GM18867 (cell line): ENCODE measurements around the gene C22orf15.
"Not testable (repeated sequence)": the region's sequence is repeated elsewhere in the genome, so short reads cannot be mapped to it uniquely, and the experiment has no call there.

Source experiments
- ATAC-seq: cut with Tn5 transposase; IDR thresholded peaks from one replicate; pipeline ENCODE4 v1.9.1; 2021; ENCODE audit warnings: mild to moderate bottlenecking, moderate library complexity; ENCODE audit not compliant: unreplicated experiment

The C22orf15 gene

GRCh38 chr22:23762842-23763578 lies at the start of gene C22orf15:
TSS of gene C22orf15 (plus strand) at chr22:23762990. CDS start at chr22:23763307, 317 bp downstream.
- ATAC-seq = no peak

GRCh38 chr22:23713696-23714595 lies 48.8 kb upstream of the C22orf15 start:
- no peak for ATAC-seq

GRCh38 chr22:23714596-23715578 lies 47.9 kb upstream of the C22orf15 start:
- ATAC-seq = no peak

GRCh38 chr22:23715806-23716375 lies 46.9 kb upstream of the C22orf15 start:
- no peak for ATAC-seq

- peak; percentile 89 for ATAC-seq
Observed at GRCh38 chr22:23716811-23717801, 45.7 kb upstream of the C22orf15 start.

GRCh38 chr22:23718371-23719165 lies 44.2 kb upstream of the C22orf15 start:
- ATAC-seq = no peak

GRCh38 chr22:23720855-23721254 lies 41.9 kb upstream of the C22orf15 start:
- ATAC-seq = no peak

- no peak for ATAC-seq
Observed at GRCh38 chr22:23722160-23722559, 40.6 kb upstream of the C22orf15 start.

GRCh38 chr22:23722724-23723123 lies 40.1 kb upstream of the C22orf15 start:
- ATAC-seq = no peak

GRCh38 chr22:23728108-23728507 lies 34.7 kb upstream of the C22orf15 start:
- not testable (repeated sequence) for ATAC-seq

GRCh38 chr22:23737696-23738095 lies 25.1 kb upstream of the C22orf15 start:
- ATAC-seq = no peak

- no peak for ATAC-seq
Observed at GRCh38 chr22:23742505-23743264, 20.1 kb upstream of the C22orf15 start.

GRCh38 chr22:23743303-23743705 lies 19.5 kb upstream of the C22orf15 start:
- ATAC-seq = no peak

GRCh38 chr22:23744001-23744400 lies 18.8 kb upstream of the C22orf15 start:
- ATAC-seq = no peak

- ATAC-seq = no peak
Observed at GRCh38 chr22:23744485-23744884, 18.3 kb upstream of the C22orf15 start.

- no peak for ATAC-seq
Observed at GRCh38 chr22:23745791-23746190, 17.0 kb upstream of the C22orf15 start.

GRCh38 chr22:23749841-23750301 lies 12.9 kb upstream of the C22orf15 start:
- ATAC-seq = no peak

- no peak for ATAC-seq
Observed at GRCh38 chr22:23750367-23750713, 12.4 kb upstream of the C22orf15 start.
